ENCODE data around the gene ADAM29.
"Not testable (repeated sequence)": the region's sequence is repeated elsewhere in the genome, so short reads cannot be mapped to it uniquely, and the experiment has no call there.

The ADAM29 gene

DNA sequence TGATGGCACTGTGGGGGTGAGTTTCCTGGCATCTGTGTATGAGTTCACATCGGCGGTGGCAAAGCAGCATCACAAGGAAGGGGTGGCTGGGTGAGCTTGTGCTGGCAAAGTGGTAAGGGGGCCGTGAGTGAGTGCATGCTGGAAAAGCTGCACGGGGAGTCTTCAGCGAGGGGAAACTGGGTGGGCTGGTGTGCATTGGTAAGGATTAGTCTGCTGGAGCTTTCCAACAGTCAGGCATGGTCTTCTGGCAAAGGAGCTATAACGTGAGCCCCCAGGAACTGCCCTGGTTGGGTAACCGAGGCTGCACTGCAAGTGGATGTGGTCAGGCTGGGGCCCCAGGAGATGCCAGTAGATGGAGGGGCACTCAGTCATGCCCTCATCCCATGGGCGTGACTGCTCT, 30.7 kb downstream of the ADAM29 start:
- DNase-seq (ENCODE audit: low read depth, low spot score): no peak

- no peak for DNase-seq (ENCODE audit: low read depth, low spot score)
Measured at GRCh38 chr4:174972911-174973310, 54.8 kb downstream of the ADAM29 start.

DNA sequence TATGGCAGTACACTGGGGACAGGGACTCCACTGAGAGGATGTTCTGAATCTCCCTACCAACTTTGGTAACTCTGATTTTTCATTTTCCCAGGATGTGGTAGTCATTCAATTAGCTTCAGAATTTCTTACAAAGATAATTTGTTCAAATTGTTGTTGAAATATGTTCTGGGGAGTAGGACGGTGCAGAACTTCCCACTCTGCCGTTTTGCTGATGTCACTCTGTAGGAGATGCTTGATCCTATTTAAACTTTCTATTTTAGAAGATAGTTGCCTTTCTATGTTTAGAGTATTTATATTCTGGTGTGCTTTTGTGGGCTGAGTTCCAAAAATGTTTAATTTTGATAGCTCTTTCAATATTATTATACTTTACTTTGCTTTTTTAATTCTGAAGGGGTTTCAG, 55.2 kb downstream of the ADAM29 start:
- DNase-seq (ENCODE audit: low read depth, low spot score): no peak

- DNase-seq (ENCODE audit: low read depth, low spot score): no peak
Measured at GRCh38 chr4:174983128-174983750, 65.1 kb downstream of the ADAM29 start.

DNA sequence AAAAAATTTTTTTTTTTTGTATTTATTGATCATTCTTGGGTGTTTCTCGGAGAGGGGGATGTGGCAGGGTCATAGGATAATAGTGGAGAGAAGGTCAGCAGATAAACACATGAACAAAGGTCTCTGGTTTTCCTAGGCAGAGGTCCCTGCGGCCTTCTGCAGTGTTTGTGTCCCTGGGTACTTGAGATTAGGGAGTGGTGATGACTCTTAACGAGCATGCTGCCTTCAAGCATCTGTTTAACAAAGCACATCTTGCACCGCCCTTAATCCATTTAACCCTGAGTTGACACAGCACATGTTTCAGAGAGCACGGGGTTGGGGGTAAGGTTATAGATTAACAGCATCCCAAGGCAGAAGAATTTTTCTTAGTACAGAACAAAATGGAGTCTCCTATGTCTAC, 65.7 kb downstream of the ADAM29 start:
- DNase-seq (ENCODE audit: low read depth, low spot score): not testable (repeated sequence)

- no peak for DNase-seq (ENCODE audit: low read depth, low spot score)
Measured at GRCh38 chr4:174989791-174990190, 71.6 kb downstream of the ADAM29 start.

DNA sequence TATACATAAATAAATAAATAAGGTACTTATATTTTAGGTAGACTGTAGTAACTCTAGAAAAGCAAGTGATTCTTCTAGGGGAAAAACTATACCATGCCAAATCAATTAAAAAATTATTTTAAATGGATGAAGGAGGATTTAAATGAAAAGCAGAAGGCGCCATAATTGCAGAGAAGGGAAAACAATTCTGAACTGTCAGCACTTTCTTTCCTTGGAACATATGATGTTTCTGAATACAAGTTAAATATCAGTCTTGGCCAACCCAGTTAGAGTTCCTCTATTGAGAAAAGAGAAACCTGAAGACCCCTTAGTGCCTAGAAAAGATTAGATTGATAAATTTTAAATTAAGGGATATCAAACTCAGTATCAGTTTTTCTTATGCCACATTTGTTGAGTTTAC, 75.8 kb downstream of the ADAM29 start:
- DNase-seq (ENCODE audit: low read depth, low spot score): no peak

DNA sequence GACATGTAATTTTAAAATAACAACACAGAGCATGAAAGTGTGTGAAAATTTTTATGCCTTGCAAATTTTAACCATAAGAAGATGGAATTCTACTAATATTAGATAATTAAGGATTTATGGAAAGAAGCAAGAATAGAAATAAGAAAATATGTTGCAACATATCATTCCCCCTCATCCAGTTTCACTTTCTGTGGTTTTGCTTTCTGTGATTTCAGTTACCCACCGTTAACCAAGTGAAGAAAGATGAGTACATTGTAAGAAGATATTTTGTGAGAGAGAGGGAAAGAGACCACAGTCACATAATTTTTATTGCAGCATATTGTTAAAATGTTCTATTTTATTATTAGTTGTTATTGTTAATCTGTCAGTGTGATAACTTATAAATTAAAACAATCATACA, 77.9 kb downstream of the ADAM29 start:
- no peak for DNase-seq (ENCODE audit: low read depth, low spot score)

- DNase-seq (ENCODE audit: low read depth, low spot score): peak; percentile 20
Measured at GRCh38 chr4:174999407-174999806, 81.2 kb downstream of the ADAM29 start.

- DNase-seq (ENCODE audit: low read depth, low spot score): no peak
Measured at GRCh38 chr4:175017751-175018150, 99.6 kb downstream of the ADAM29 start.

GRCh38 chr4:175019447-175019846, 101.3 kb downstream of the ADAM29 start:
- not testable (repeated sequence) for DNase-seq (ENCODE audit: low read depth, low spot score)
